ENCODE data around the gene FPGS. TPM values are rescaled to one million over a fixed set of nuclear protein-coding genes. Genes with fewer than 3 reads are reported as not detected.

The FPGS gene
- total and polyA plus RNA-seq, 2 of the 4 experiments (the other 2 are of a cell fraction), result 43.9 to 75.7 TPM

DNA sequence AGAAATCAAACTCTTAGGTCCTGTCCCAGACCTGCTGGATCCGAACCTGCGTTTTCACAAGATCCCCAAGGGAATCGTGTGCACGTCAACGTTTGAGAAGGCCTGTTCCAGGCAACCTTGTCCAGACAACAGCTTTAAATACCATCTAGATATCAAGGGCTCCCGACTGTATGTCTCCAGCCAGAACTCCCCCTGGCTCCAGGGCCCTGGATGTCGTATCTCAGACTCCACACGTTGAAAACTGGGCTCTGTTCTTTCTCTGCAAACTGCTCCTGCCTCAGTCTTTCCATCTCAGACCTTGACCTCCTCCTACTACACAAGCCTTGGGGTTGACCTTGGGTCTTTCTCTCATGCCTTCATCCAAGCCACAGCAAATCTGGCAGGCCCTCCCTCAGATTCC is 57.6 kb downstream of the FPGS start:
- H3K4me3 ChIP-seq (ENCODE audit: insufficient read depth, low read depth, low read length), result no peak overlapping the region
- dilution Hi-C loops (cut with HindIII; ENCODE audit: low sequenced_read_pairs, unreplicated experiment) (no loop called here), intact Hi-C loops (cut with micrococcal nuclease) (no loop called here), in situ Hi-C loops (cut with MboI; ENCODE audit: low sequenced_read_pairs) (no loop called here)
- no peak for ATAC-seq (ENCODE audit: low read depth)
- H2AK9ac ChIP-seq (replicated peaks; ENCODE audit: low read depth, low read length, poor library complexity), result peak overlapping the region; percentile 65
- H3K79me1 ChIP-seq (ENCODE audit: low read depth in 1 of 2, low read length in 2 of 2), result no peaks in the 10 kb centered on the region
- no peak overlapping the region for H4K91ac ChIP-seq (ENCODE audit: insufficient read depth, low read depth, low read length)
- no peak overlapping the region for H3K4me2 ChIP-seq (ENCODE audit: low read depth, low read length)
- no peak overlapping the region for H3K9ac ChIP-seq (ENCODE audit: low read depth, low read length)
- H2AK5ac ChIP-seq (ENCODE audit: low read depth, low read length), result peak overlapping the region; percentile 8; the same call in 1 of the 2 replicates
- no TSS peak for BruUV-seq (replicated peaks)
- TF ChIP-seq POLR2A (IDR thresholded peaks at IDR 0.05; ENCODE audit: low read depth, low read length), result no peak
- TF ChIP-seq CEBPB (IDR thresholded peaks at IDR 0.05; ENCODE audit: low read depth, low read length), result no peak
- TF ChIP-seq MAZ (IDR thresholded peaks at IDR 0.05; ENCODE audit: borderline replicate concordance, low read depth, low read length), result no peak
- no peak for TF ChIP-seq SMC3 (IDR thresholded peaks at IDR 0.05; ENCODE audit: low read depth, low read length)
- TF ChIP-seq, protein P1, sequence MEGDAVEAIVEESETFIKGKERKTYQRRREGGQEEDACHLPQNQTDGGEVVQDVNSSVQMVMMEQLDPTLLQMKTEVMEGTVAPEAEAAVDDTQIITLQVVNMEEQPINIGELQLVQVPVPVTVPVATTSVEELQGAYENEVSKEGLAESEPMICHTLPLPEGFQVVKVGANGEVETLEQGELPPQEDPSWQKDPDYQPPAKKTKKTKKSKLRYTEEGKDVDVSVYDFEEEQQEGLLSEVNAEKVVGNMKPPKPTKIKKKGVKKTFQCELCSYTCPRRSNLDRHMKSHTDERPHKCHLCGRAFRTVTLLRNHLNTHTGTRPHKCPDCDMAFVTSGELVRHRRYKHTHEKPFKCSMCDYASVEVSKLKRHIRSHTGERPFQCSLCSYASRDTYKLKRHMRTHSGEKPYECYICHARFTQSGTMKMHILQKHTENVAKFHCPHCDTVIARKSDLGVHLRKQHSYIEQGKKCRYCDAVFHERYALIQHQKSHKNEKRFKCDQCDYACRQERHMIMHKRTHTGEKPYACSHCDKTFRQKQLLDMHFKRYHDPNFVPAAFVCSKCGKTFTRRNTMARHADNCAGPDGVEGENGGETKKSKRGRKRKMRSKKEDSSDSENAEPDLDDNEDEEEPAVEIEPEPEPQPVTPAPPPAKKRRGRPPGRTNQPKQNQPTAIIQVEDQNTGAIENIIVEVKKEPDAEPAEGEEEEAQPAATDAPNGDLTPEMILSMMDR (conservative IDR thresholded peaks at IDR 0.05; ENCODE audit: low read depth, low read length), result no peak
- TF ChIP-seq NFE2L2 (IDR thresholded peaks at IDR 0.05; ENCODE audit: low read depth, low read length), result no peak
- TF ChIP-seq, protein P2, sequence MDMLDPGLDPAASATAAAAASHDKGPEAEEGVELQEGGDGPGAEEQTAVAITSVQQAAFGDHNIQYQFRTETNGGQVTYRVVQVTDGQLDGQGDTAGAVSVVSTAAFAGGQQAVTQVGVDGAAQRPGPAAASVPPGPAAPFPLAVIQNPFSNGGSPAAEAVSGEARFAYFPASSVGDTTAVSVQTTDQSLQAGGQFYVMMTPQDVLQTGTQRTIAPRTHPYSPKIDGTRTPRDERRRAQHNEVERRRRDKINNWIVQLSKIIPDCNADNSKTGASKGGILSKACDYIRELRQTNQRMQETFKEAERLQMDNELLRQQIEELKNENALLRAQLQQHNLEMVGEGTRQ (IDR thresholded peaks at IDR 0.05; ENCODE audit: low read depth, low read length), result no peak
- no peak for TF ChIP-seq MXI1 (IDR thresholded peaks at IDR 0.05; ENCODE audit: borderline replicate concordance, low read depth, low read length)
- TF ChIP-seq, protein P3, sequence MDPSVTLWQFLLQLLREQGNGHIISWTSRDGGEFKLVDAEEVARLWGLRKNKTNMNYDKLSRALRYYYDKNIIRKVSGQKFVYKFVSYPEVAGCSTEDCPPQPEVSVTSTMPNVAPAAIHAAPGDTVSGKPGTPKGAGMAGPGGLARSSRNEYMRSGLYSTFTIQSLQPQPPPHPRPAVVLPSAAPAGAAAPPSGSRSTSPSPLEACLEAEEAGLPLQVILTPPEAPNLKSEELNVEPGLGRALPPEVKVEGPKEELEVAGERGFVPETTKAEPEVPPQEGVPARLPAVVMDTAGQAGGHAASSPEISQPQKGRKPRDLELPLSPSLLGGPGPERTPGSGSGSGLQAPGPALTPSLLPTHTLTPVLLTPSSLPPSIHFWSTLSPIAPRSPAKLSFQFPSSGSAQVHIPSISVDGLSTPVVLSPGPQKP (IDR thresholded peaks at IDR 0.05; ENCODE audit: borderline replicate concordance, low read depth, low read length), result no peak
- no peak for TF ChIP-seq MAFK (IDR thresholded peaks at IDR 0.05; ENCODE audit: low read depth, low read length)
- TF ChIP-seq BHLHE40 (IDR thresholded peaks at IDR 0.05; ENCODE audit: low read depth, low read length), result no peak
- no peak for TF ChIP-seq RFX5 (IDR thresholded peaks at IDR 0.05; ENCODE audit: low read depth, low read length)
- no peak for TF ChIP-seq RAD21 (IDR thresholded peaks at IDR 0.05; ENCODE audit: low read length)
- TF ChIP-seq FOS (IDR thresholded peaks at IDR 0.05; ENCODE audit: low read depth, low read length), result no peak
- TF ChIP-seq RCOR1 (IDR thresholded peaks at IDR 0.05; ENCODE audit: insufficient replicate concordance, low read length), result no peak
- TF ChIP-seq CHD1 (IDR thresholded peaks at IDR 0.05; ENCODE audit: low read depth, low read length), result no peak
- no peak overlapping the region for H4K5ac ChIP-seq (ENCODE audit: low read depth, low read length)
- H2BK20ac ChIP-seq (ENCODE audit: low read depth, low read length), result no peak overlapping the region
- CTCF ChIA-PET, result no interaction called here
- no peaks in the 10 kb centered on the region for H4K20me1 ChIP-seq (ENCODE audit: insufficient read depth, low read length)
- no peak overlapping the region for H3K18ac ChIP-seq (ENCODE audit: low read depth, low read length)
- DNase-seq, result no peak
- H3K56ac ChIP-seq (ENCODE audit: extremely low read depth, insufficient read depth, low read length), result no peak overlapping the region
- no peak overlapping the region for H3K4ac ChIP-seq (ENCODE audit: low read depth, low read length)
- no peaks in the 10 kb centered on the region for H3K9me3 ChIP-seq (ENCODE audit: control insufficient read depth, insufficient read depth, low read length)
- H3K9me1 ChIP-seq (ENCODE audit: insufficient read depth, low read length), result peaks cover 3% of the 10 kb centered on the region; the same call in 1 of the 2 replicates
- no peak overlapping the region for H2BK15ac ChIP-seq (ENCODE audit: low read depth, low read length)
- H3K14ac ChIP-seq (replicated peaks; ENCODE audit: low read depth, low read length), result no peak overlapping the region
- WGBS, 2 experiments (ENCODE audit: extremely low coverage in 2 of 2, insufficient read length in 1 of 2), result 75% methylated on average over 8 of the region's 8 CpGs; no CpG with 5 or more reads in 1 of the 2 experiments
- H3K27ac ChIP-seq (ENCODE audit: insufficient read depth, low read length), result no peak overlapping the region
- no peak overlapping the region for H2BK5ac ChIP-seq (ENCODE audit: low read depth, low read length, poor library complexity, severe bottlenecking)
- H3K36me3 ChIP-seq (ENCODE audit: control insufficient read depth, insufficient read depth, low read length), result no peaks in the 10 kb centered on the region
- POLR2A ChIA-PET (ENCODE audit: unreplicated experiment), result no interaction called here
- H3K4me1 ChIP-seq (ENCODE audit: control insufficient read depth, insufficient read depth, low read length), result no peaks in the 10 kb centered on the region
- no peaks in the 10 kb centered on the region for H3K27me3 ChIP-seq (ENCODE audit: control insufficient read depth, insufficient read depth, low read length)
- no peak overlapping the region; the same call in 1 of the 2 replicates for H3K23ac ChIP-seq (ENCODE audit: low read depth, low read length)
- H2BK120ac ChIP-seq (ENCODE audit: low read depth, low read length), result no peak overlapping the region
- H4K8ac ChIP-seq (ENCODE audit: low read depth in 2 of 2, low read length in 2 of 2), result no peak overlapping the region
- H2AFZ ChIP-seq (replicated peaks; ENCODE audit: low read length, poor library complexity), result peak overlapping the region; percentile 63
